PC-9 (cell line): ENCODE data around the gene DUSP2.

Experiments
- CTCF ChIP-seq: fragments of 200-600 bp; sonication (generic); conservative IDR thresholded peaks from 2 replicates; pipeline ENCODE4 v1.6.1; 2017; ENCODE audit warnings: mixed run types, antibody characterized with exemption, mild to moderate bottlenecking, moderate library complexity
- EZH2 ChIP-seq: fragments of 200-600 bp; sonication (generic); IDR thresholded peaks from 2 replicates; pipeline ENCODE4 v1.8.0; 2017; ENCODE audit warnings: antibody characterized with exemption, low read depth

- no peak for TF ChIP-seq CTCF
- no peak for TF ChIP-seq EZH2
These were observed 51.7 kb downstream of the DUSP2 start for GRCh38 chr2:96093528-96093927.
